ELR (cell line): ENCODE measurements around the gene C16orf86.
A peak's percentile ranks its signal among the peaks of the same experiment; 100 is the strongest.
"Not testable (repeated sequence)": the region's sequence is repeated elsewhere in the genome, so short reads cannot be mapped to it uniquely, and the experiment has no call there.

Source experiments
- DNase-seq: peaks from one replicate; pipeline ENCODE4 v3.0.0-alpha.2; 2015; ENCODE audit warnings: low read depth

The C16orf86 gene

DNA sequence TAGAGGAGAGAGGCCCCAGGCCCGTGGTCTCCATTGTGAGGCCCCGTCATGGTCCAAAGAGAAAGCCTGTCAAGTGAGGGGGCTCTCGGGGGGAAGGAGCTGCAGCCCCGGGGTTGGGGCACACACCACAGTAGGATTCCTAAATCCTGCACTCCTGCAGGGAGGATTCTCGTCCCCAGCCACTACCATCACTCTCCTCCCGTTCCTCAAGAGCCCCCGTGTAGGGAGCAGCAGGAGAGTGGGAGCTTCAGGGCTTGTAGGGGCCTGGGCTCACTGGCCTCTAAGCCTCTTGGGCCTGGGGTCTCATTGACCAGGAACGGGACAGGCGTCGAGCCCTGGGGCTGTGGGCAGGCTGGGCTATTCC is 821 bp downstream of the C16orf86 start:
- DNase-seq = no peak

DNA sequence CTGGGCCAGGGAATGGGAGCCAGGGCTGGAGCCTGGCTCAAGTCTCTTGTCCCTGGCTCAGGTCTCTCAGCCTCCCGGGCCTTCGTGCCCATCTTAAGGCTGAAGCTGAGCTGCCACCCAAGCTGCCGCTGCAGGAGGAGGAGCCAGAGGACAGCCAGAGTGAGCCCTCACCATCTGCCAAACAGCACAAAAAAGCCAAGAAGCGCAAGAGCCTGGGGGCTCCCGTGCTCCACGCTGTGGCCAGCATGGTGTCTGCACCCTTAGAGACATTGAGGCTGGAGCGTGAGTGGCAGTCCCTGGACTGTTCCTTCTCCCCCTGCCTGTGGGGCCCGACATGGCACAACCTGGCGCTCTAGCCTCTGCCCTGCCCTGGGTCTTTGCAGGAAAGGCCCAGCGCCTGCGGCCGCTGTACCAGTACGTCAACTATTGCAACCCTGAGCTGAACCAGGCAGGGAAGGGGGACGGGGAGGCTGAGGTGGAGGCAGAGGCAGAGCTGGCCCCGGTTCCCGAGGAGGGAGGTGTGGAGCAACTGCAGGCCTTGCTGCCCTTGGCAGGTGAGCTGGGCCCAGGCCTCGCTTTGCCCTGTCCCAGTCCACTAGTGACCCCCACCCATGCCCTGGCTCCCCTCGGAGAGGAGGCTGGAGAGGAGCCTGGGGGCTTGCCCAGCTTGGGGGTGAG is 1.3 kb downstream of the C16orf86 start:
- peak; percentile 96 for DNase-seq

DNA sequence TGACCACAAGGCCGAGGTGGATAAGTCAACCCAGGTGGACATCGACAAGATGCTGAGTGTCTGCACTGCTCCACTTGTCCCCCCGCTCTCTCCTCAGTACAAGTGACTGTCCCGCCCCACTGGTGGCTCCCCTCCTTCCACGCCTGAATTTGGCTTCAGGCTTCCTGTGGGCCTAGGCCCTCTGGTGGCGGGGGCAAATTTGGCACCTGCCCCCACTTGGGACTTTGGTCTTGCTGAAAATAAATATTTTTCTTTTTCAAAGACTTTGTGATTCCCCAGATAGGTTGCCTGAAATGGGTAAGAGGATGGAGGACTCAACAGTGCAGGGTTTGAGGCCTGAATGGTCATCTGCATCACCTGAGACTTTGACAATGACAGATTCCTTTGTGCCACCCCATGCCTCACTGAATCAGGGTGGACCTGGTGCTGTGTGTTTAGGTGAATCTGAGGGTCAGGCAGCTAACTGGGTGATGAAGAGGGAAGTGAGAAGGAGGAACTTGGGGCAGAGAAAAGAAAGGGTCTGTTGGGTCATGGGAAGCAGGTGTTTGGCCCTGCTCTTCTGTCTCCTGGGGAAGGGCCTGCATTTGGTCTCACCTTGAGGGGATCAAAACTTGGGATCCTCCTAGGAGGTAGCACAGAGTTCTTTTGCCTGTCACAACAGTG is 2.0 kb downstream of the C16orf86 start:
- no peak for DNase-seq

DNA sequence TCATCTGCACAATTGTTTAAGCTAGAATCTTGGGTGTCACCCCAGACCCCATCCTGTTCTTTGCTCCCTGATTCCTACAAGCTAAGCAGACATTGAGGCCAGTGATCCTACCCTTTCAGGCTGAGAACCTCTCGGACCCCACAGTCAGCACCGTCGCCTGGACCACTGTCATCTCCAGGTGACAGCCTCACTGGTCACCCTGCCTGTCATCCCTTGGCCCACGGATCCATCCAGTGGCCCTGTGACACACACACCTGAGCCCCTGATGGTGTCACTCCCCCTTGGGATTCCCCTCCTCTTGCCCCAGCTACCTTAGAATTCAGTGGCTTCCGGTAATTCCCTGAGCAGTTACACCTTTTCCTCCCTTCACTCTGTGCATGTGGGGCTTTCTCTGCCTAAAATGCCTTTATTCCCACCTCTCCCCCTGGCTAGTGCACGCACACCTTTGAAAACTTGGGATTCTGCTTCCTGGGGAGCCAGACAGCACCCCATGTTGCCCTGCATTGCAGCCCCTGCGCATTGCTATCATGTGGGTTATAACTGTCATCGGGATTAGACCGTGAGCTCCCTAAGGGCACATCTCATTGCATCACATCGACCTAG is 3.0 kb downstream of the C16orf86 start:
- DNase-seq = no peak

DNA sequence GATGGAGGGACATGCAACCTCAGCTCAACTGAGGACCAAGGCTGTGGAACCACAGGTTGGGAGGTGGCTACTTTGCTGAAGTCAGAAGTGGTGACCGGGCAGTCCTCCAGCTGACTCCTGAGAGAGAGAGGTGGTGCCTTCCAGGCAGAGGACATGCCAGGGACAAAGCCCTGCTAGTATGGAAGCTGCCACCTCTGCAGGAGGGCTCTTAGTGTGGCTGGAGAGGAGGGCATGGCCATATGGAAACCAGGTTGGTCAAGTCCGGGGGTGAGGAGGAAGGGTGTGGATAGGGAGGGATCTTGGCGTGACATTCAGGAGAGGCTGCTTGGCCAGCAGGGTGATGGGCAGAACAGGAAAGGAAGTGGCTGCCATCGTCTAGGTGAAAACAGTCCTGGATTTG is 5.7 kb downstream of the C16orf86 start:
- no peak for DNase-seq

DNA sequence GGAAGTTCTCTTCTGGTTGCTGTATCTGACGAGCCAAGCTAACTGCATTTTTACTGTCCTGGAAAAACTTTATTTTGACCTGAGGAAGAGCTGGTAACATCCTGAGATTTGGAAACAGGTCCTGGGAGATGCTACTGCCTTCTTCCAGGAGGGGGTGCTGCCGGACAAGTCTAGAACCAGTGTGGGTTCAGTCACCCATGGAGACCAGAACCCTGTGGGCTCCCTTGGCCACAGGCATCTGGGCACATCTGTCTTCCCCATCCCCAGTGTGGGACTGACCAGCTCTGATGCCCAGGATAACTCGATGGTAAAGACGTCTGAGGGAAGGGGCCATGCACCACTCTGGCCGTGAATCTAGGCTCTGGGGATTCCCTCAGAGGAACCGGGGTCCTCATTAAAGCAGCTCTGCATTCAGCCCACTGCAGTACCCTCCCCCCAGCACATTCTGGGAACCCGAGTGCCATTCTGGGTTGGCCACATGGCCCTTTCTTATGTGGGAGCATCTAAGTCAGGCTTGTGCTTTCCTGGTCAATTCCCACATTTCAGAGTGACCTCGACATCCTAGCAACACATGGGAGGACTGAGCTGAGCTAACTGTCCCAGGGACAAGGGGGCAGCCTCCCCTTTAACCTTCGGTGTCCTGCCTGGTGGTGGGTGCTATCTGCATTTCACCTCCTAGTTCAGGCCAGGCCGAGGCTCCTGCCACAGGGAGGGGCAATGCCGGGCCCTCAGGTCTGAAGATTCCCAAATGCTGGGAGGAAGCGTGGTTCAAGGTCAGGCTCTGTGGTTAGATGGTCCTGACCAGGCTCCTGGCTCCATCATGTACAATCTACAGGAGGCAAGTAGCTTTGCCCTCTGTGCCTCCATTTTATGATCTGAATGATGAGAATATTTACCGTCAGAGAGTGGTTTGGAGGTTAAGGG is 6.4 kb downstream of the C16orf86 start:
- peak; percentile 80 for DNase-seq

DNA sequence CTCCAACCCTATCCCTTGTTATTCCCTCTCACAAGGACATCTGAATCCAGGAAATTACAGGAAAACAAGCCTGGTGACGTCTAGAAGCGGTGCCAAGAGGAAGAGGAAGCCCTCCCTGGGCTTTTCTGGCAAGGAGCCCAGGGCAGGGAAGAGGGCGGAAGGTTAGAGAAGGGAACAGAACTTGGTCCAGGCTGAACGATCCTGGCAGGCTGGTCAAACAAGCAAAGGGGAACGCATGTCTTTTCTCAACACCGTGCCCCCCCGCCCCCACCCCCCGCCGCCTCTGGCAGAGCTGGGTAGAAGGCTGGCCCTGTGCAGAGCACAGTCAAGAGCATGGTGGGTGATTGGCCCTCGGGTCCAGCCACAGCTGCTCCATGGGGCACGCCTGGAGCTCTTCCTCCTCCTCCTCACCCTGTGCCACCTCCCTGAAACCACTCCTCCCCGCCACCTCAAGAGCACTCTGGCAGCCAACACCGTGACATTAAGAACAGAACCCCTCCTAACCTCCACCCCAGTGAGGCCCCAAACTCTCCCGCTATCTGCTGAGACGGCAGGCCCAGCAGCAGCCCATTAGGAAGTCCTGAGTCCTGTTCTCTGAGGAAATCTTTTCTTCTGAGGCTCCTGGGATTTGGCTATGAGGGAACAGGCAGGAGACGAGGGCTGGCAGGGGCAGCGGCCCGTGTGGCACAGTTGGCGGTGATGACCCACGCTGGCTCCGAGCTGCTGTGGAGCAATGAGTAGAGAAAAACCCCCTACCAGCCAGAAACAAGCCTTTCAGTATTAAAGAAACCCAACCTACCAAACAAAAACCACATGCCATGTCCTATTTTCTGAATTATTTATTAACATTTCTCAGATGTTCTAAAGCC is 7.3 kb downstream of the C16orf86 start:
- DNase-seq = no peak

DNA sequence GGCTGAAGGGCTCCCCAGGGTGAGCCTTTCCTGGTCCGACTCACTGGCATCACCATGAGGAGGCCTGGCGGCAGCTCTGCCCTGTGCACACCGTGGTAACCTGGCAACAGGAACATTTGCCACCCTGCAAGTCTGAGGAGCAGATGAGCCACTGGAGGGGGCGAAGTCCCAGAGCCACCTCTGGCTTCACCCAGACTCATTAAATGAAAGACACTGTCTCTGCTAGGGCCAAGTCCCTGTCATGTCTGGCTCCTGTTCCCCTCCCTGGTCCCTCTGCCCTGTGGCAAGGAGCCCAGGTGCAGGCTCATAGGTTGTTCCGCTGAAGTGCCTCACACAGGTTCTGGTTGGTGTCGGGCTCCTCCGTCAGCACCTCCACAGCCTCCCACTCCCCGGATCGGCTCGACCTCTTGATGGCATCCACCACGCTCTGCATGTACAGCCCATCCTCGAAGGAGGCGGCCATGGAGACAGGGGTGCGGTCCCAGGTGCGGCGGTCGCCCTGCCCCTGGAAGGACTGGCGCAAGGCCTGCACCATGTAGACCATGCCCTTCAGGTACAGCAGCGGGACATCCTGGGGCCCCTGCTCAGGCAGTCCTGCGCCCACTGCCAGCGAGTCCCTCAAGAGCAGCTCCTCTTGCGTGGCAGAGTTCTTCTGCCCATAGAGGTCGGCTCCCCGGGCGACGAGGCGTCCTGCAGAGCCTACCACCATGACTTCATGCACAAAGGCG is 8.4 kb downstream of the C16orf86 start:
- DNase-seq = no peak

DNA sequence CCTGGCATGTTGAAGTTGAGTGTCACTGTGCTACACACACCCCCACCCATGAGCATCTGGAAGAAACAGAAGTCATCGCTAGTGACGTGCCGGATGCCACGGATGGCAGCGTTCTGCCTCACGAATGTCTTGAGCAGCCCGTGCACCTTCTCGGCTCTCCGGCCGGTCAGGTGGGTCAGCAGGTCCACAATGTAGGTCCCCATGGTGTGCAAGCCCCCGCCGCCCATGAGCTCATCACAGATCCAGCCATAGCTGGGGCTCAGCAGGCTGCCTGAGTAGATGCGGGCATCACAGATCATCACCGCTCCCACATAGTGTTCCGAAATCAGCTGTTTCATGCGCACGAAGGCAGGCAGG is 8.9 kb downstream of the C16orf86 start:
- no peak for DNase-seq

DNA sequence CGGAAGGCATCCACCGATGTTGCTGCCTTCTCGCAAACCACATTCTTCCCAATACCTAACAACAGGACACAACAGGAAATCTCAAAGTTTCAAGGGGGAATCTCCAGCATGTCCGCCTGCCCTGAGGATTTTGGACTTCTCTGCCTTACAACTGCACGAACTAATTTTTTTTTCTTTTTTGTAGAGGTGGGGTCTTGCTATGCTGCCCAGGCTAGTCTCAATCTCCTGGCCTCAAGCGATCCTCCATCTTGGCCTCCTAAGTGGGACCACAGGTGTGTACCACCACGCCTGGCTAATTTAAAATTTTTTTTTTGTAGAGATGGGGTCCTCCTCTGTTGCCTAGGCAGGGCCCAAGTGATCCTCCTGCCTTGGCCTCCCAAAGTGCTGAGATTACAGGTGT is 9.4 kb downstream of the C16orf86 start:
- DNase-seq = no peak

DNA sequence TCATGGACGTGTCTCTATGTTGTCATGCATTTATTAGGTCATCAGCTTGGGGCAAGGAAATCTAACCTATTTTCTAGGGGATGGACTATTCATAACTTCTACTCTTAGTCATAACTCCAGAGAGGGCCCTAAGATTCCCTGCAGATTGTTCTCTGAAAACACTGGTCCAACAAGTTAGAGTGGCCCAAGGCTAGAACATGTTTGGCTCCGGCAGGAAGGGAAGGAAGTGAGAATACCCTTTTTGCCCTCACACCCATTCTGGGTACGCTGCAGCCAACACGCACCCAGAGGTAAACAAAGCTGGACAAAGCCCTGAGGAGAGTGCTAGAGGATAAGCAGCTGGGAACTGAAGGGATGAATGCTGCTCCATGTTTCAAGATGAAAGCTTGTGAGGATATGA is 9.9 kb downstream of the C16orf86 start:
- DNase-seq = no peak

DNA sequence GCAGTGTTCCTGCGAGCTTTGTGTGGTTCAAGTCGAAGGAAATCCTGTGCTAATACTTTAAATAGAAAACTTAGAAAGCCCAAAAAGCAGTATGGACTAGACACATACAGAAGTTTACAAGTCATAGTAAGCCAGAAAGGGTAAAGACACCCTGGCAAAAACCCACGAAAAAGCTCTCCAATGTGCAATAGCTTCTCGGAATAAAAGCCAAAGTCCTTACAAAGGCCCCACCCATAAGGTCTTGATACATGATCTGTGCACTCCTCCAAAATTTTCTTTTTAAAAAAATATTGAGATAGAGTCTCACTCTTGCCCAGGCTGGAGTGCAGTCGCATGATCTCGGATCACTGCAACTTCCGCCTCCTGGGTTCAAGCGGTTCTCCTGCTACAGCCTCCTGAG is 10.3 kb downstream of the C16orf86 start:
- no peak for DNase-seq

DNA sequence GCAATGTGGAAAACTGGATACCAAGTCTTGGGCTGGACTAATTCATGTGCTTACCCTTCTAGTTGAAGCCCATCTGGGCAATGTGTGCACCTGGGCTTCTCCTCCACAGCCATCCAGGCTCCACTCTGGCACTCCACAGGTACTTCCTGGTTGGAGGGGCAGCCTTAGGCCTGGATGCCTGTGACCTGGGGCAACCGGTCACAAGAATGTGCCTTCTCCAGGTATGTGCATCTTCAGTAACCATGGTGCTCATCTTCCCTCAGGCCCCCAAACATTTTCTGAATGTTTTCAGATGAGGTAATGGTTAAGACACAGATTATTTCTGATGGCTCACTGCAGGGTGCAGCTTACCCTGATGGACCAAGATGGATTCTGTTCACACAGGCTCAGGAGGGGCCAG is 11.1 kb downstream of the C16orf86 start:
- no peak for DNase-seq

DNA sequence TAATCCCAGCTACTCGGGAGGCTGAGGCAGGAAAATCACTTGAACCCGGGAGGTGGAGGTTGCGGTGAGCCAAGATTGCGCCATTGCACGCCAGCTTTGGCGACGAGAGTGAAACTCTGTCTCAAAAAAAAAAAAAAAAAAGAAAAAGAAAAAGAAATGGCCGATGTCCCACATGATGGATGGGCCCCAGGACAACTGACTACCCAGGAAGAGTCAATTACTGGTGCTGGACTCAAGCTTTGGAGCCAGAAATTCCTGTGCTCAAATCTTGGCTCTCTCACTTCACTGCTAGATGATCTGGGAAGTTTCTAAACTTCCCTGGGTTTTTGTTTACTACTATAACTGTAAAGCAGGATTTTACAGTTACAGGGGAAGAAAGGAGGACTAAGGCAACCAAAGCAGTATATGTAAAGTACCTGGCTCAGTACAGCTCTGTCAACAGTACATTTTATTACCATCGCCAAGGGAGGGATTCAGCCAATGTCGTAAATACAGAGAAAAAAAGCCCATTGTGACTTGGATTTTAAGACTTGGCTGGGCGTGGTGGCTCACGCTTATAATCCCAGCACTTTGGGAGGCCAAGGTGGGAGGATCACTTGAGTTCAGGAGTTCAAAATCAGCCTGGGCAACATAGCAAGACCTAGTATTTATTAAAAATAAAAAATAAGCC is 11.9 kb downstream of the C16orf86 start:
- DNase-seq = no peak

DNA sequence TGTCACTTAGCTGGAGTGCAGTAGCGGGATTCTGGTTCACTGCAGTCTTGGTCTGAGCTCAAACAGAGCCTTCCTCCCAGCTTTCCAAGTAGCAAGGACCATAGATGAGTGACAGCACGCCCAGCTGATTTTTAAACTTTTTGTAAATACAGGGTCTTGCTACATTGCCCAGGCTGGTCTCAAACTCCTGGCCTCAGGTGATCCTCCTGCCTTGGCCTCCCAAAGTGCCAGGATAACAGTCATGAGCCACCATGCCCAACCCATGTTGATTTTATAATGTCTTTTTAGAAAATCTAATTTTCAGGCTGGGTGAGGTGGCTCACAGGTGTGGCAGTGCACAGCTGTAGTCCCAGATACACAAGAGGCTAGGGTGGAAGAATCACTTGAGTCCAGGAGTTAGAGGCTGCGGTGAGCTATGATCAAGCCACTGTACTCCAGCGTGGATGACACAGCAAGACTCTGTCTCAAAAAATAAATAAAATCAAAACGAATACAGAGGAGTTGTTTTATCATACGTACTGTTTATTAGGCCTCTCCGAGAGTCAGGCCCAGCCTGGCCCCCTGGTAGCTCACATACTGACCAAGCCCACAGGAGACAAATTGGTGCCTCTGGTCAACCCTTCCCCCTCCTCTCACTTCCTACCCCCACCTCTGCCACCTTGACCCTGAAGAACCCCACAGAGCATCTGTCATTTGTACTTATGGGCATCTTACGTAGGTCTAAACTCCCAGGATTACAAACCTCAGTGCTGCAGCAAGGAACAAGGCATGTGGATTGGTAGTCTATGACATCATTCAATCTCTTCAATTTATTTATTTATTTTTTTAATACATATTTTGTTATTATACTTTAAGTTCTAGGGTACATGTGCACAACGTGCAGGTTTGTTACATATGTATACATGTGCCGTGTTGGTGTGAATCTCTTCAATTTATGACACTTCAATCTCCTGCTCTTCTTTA is 13.6 kb downstream of the C16orf86 start:
- DNase-seq = no peak

DNA sequence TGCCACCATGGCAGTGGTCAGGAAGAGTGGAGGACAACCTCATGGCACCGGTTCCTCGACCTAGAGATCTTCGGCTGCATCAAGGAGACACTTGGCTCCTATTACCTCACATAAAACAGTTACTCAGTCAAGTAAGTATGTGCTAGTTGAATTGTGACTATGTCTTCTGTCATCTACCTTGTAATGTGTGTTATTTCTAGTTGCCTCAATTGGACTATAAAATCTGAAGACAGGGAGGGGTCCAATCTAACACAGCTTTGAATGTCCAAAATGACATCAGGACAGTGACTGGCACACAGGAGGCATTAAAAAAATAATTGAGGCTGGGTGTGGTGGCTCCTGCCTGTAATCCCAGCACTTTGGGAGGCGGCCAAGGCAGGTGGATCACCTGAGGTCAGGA is 17.2 kb downstream of the C16orf86 start:
- no peak for DNase-seq

DNA sequence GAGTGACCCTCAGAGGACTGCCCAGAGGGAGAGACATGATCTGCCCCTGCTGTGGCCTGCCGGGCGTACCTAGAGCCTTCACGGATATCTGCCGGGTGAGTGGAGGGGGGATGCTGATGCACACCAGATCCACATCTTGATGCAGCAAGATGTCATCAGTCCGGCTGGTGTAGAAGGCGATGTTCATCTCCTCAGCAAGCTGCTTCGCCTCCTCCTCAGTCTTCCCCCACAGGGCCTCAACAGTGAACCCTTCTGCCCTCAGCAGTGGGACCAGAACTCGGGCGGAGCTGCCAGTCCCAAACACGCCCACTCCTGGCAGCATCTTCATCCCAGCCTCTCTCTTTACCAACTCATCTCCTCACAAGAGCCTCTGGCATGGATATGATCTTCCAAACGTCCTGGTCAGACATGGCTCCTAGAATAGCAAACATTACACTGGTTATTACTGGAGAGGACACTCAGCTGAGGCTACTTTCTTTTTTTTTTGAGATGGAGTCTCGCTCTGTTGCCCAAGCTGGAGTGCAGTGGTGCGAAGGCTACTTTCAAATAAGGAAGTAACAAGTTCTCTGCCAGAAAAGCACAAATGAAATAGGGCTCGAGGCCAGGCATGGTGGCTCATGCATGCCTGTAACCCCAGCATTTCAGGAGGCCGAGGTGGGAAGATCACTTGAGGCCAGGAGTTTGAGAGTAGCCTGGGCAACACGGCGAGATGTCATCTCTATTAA is 18.9 kb downstream of the C16orf86 start:
- no peak for DNase-seq

DNA sequence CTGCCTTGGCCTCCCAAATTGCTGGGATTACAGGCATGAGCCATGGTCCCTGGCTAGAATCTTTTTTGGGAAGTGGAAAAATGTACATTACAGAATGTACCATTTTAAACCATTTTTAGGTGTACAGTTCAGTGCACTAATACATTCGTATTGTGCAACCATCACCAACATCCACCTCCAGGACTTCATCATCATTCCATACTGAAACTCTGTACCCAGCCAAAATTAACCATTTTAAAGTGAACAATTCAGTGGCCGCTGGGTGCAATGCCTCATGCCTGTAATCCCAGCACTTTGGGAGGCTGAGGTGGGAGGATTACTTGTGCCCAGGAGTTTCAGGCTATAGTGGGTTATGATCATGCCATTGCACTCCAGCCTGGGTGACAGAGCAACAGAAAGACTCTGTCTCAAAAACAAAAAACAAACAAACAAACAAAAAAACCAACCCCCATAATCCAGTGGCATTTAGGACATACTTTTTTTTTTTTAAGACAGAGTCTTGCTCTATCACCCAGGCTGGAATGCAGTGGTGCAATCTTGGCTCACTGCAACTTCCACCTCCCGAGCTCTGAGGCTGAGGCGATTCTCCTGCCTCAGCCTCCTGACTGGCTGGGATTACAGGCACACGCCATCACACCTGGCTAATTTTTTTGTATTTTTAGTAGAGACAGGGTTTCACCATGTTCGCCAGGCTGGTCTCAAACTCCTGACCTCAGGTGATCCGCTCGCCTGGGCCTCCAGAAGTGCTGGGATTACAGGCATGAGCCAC is 27.1 kb downstream of the C16orf86 start:
- not testable (repeated sequence) for DNase-seq
